PC-3 (cell line): ENCODE results near the gene PRR14L.
"Not testable (repeated sequence)": the region's sequence is repeated elsewhere in the genome, so short reads cannot be mapped to it uniquely, and the experiment has no call there.

Experiments
- EZH2 ChIP-seq: fragments of 300-600 bp; sonication (generic); IDR thresholded peaks from one replicate; pipeline ENCODE4 v1.6.1; 2017; ENCODE audit warnings: antibody characterized with exemption, mild to moderate bottlenecking, low read length; ENCODE audit not compliant: unreplicated experiment
- EZH2phosphoT487 ChIP-seq: fragments of 300-600 bp; sonication (generic); IDR thresholded peaks from 2 replicates; pipeline ENCODE4 v1.6.1; 2018; ENCODE audit warnings: mild to moderate bottlenecking, antibody characterized with exemption, low read length, borderline replicate concordance
- TF ChIP-seq, protein P1 (sequence below): fragments of 300-600 bp; sonication (generic); conservative IDR thresholded peaks from 2 replicates; pipeline ENCODE4 v1.5.1; 2017; ENCODE audit warnings: antibody characterized with exemption, low read depth, mild to moderate bottlenecking, low read length

DNA sequence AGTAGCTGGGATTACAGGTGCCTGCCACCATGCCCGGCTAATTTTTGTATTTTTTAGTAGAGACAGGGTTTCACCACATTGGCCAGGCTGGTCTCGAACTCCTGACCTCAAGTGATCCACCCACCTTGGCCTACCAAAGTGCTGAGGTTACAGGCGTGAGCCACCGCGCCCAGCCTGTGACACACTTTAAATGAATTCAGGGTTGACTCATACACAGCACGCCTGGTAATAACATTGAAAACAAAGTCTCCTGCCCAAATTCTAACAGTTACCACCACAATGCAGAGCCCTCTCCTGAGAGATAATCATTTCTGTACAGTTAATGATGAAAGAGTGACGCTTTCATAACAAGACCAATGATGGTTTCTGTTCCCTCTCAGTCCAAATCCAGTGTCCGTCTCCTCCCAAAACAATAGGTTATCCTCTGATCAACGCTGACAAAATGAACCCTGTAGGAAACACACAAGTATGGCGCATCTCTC lies 89.0 kb downstream of the PRR14L start:
- TF ChIP-seq, protein P1, sequence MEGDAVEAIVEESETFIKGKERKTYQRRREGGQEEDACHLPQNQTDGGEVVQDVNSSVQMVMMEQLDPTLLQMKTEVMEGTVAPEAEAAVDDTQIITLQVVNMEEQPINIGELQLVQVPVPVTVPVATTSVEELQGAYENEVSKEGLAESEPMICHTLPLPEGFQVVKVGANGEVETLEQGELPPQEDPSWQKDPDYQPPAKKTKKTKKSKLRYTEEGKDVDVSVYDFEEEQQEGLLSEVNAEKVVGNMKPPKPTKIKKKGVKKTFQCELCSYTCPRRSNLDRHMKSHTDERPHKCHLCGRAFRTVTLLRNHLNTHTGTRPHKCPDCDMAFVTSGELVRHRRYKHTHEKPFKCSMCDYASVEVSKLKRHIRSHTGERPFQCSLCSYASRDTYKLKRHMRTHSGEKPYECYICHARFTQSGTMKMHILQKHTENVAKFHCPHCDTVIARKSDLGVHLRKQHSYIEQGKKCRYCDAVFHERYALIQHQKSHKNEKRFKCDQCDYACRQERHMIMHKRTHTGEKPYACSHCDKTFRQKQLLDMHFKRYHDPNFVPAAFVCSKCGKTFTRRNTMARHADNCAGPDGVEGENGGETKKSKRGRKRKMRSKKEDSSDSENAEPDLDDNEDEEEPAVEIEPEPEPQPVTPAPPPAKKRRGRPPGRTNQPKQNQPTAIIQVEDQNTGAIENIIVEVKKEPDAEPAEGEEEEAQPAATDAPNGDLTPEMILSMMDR = not testable (repeated sequence)
- TF ChIP-seq EZH2phosphoT487, EZH2: not testable (repeated sequence)
